ENCODE data around the gene ATXN1.
"Not testable (repeated sequence)": the region's sequence is repeated elsewhere in the genome, so short reads cannot be mapped to it uniquely, and the experiment has no call there.

The ATXN1 gene

GRCh38 chr6:16406966-16407365 lies 354.3 kb downstream of the ATXN1 start:
- Mint-ChIP-seq H3K27ac (peak overlapping the region; percentile 75), H3K4me3 (no peak overlapping the region), H3K4me1 (peaks cover 56% of the 10 kb centered on the region), H3K36me3 (peaks cover 51% of the 10 kb centered on the region), H3K27me3 (no peaks in the 10 kb centered on the region), H3K9me3 (no peaks in the 10 kb centered on the region)
- no peak for ATAC-seq

- peaks cover 55% of the 10 kb centered on the region for H3K36me3 Mint-ChIP-seq
- H3K27ac Mint-ChIP-seq, result peak overlapping the region; percentile 75
- H3K4me3 Mint-ChIP-seq, H3K27me3 Mint-ChIP-seq, ATAC-seq, H3K9me3 Mint-ChIP-seq: not testable (repeated sequence)
- peaks cover 52% of the 10 kb centered on the region for H3K4me1 Mint-ChIP-seq
These were observed 354.7 kb downstream of the ATXN1 start for GRCh38 chr6:16406538-16406937.

GRCh38 chr6:16405375-16405774 lies 355.9 kb downstream of the ATXN1 start:
- Mint-ChIP-seq H3K27ac (peak overlapping the region; percentile 75), H3K36me3 (peaks cover 64% of the 10 kb centered on the region), H3K9me3 (peaks cover 2% of the 10 kb centered on the region), H3K4me1 (peaks cover 47% of the 10 kb centered on the region), H3K4me3 (no peak overlapping the region), H3K27me3 (no peaks in the 10 kb centered on the region)
- ATAC-seq, result no peak

GRCh38 chr6:16404456-16404855 lies 356.8 kb downstream of the ATXN1 start:
- no peak for ATAC-seq
- no peaks in the 10 kb centered on the region for H3K27me3 Mint-ChIP-seq
- H3K27ac Mint-ChIP-seq, result no peak overlapping the region
- peaks cover 68% of the 10 kb centered on the region for H3K36me3 Mint-ChIP-seq
- H3K4me1 Mint-ChIP-seq, result peaks cover 37% of the 10 kb centered on the region
- H3K9me3 Mint-ChIP-seq, result peaks cover 2% of the 10 kb centered on the region
- H3K4me3 Mint-ChIP-seq, result no peak overlapping the region

DNA sequence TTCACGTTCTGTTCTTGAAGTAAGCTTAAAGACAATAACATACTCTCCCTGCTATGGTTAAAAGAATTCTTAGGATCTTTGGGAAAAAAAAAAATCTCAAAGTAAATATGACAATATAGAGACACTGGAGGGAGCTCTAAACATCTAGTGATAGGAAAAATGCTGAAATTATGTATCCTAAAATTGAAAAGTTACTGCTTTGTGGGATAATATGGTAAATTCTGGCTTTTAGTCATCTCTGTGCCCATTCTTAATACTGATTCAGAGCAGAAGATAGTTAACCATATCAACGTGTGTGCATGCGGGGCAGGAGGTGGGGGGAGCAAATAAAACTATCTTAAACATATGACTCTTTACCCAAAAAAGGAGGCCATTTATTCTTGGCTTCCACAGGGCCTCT lies 357.4 kb downstream of the ATXN1 start:
- Mint-ChIP-seq H3K4me1 (peaks cover 31% of the 10 kb centered on the region), H3K4me3 (no peak overlapping the region), H3K36me3 (peaks cover 66% of the 10 kb centered on the region), H3K9me3 (peaks cover 2% of the 10 kb centered on the region), H3K27ac (no peak overlapping the region), H3K27me3 (no peaks in the 10 kb centered on the region)
- ATAC-seq, result no peak

DNA sequence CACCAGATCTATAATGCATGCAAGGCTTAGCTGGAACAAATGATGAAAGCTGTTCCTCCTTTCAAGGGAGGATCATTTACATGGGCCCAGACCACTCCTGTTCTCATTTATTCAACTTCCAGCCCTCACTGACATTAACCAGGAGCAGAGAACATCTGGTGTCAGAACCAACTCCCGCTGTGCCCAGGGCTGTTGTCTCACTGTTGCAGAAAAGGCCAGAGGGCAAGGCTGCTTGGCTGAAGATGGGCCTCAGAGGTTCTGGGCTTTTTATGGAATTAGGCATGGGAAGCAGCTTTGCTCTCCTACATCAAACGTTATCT lies 358.7 kb downstream of the ATXN1 start:
- Mint-ChIP-seq H3K4me1 (peaks cover 25% of the 10 kb centered on the region), H3K9me3 (peaks cover 2% of the 10 kb centered on the region), H3K36me3 (peaks cover 66% of the 10 kb centered on the region), H3K27ac (peak overlapping the region; percentile 17), H3K4me3 (no peak overlapping the region), H3K27me3 (no peaks in the 10 kb centered on the region)
- ATAC-seq, result no peak

DNA sequence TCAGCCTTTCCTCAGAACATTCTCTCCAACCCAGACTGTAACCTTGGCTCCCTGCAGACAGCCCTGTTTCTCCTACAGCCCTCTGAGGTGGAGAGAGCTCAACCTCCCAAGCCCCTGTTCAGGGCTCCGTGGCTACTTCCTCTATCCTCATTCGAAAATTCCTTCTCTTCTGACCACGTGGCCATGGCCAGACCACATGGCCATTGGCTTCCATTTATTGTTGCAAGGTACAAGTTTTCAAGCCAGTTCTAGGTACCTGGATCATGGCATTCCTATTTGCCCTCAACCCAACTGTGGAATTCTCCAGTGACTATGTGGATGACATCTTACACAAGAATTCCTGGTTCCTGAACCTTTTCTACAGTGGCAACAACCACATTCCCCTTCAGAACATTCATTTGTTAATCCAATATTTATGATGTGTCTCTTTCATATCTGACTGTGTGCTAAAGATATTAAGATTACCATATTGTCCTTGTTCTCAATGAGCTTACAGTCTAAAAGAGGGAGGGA lies 361.0 kb downstream of the ATXN1 start:
- no peak for ATAC-seq
- peaks cover 65% of the 10 kb centered on the region for H3K36me3 Mint-ChIP-seq
- H3K4me3 Mint-ChIP-seq, result no peak overlapping the region
- H3K27ac Mint-ChIP-seq, result no peak overlapping the region
- peaks cover 13% of the 10 kb centered on the region for H3K4me1 Mint-ChIP-seq
- no peaks in the 10 kb centered on the region for H3K27me3 Mint-ChIP-seq
- peaks cover 2% of the 10 kb centered on the region for H3K9me3 Mint-ChIP-seq

GRCh38 chr6:16399695-16400094 lies 361.6 kb downstream of the ATXN1 start:
- no peak for ATAC-seq
- Mint-ChIP-seq H3K4me1 (peaks cover 10% of the 10 kb centered on the region), H3K27me3 (no peaks in the 10 kb centered on the region), H3K4me3 (no peak overlapping the region), H3K36me3 (peaks cover 61% of the 10 kb centered on the region), H3K9me3 (peaks cover 2% of the 10 kb centered on the region), H3K27ac (no peak overlapping the region)

GRCh38 chr6:16399158-16399557 lies 362.1 kb downstream of the ATXN1 start:
- Mint-ChIP-seq H3K27ac (no peak overlapping the region), H3K36me3 (peaks cover 56% of the 10 kb centered on the region), H3K9me3 (peaks cover 2% of the 10 kb centered on the region), H3K27me3 (no peaks in the 10 kb centered on the region), H3K4me3 (no peak overlapping the region), H3K4me1 (peaks cover 6% of the 10 kb centered on the region)
- no peak for ATAC-seq

DNA sequence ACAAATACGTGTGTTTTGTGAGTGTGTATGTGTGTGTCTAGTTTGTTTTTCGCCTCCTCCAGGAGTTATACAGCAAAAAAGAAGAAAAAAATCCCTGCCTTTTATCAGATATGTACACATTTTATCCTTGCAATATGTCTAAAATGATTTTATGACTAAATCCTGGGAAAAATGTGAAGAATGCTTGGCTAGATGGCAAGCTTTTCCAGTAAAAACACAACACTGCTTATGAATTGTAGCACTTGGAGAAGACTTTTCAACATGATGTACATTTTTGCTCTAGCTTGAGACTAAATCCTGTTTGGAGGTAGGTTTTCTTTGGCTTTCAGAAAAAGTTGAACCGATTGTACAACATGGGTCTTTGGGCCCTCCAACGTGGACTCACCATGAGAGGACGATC lies 362.7 kb downstream of the ATXN1 start:
- Mint-ChIP-seq H3K4me3 (no peak overlapping the region), H3K9me3 (peaks cover 2% of the 10 kb centered on the region), H3K4me1 (peaks cover 3% of the 10 kb centered on the region), H3K27ac (no peak overlapping the region), H3K36me3 (peaks cover 56% of the 10 kb centered on the region), H3K27me3 (no peaks in the 10 kb centered on the region)
- no peak for ATAC-seq

DNA sequence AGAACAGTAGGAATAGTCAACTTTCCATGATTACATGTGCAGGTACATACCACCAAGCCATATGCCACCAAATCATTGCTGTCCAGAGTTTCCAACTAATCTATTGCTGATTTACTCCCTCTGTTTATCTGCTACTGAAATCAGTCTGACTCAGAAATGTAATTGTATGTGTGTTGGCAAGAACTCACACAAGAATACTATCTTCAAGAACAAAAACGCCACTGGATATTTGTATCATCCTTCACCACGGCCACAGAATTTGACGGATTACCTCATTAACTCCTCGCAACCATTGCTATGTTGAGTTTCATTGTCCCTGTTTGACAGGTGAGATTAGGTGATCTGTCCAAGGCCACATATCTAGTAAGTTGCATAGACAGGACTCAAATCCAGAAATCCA lies 363.6 kb downstream of the ATXN1 start:
- no peaks in the 10 kb centered on the region for H3K27me3 Mint-ChIP-seq

DNA sequence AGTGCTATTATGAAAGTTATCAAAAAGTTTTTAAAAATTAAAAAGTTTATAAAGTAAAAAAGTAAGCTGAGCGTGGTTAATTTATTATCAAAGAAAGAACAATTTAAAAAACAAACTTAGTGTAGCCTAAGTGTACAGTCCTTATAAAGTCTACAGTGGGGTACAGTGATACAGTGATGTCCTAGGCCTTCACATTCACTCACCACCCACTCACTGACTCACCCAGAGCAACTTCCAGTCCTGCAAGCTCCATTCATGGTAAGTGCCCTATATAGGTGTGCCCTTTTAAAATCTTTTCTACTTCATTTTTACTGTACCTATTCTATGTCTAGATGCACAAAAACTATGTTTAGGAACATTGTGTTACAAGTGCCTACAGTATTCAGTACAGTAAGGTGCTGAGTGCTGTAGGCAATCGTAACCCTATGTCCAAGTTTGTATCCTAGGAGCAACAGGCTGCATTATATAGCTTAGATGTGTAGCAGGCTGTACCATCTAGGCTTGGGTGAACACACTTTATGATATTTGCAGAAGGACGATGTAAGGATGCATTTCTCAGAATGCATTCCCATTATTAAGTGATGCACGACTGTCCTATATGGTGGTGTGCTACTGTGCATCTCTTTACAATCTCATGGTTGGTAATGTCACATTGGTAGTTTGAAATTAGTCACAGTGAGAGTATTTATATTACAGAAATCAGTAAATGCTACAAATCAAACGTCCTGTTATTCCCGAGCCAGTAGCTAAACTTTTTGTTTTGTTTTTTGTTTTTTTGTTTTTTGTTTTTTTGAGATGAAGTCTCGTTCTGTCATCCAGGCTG lies 364.6 kb downstream of the ATXN1 start:
- Mint-ChIP-seq H3K4me1 (no peaks in the 10 kb centered on the region), H3K36me3 (peaks cover 42% of the 10 kb centered on the region), H3K4me3 (no peak overlapping the region), H3K27ac (no peak overlapping the region), H3K9me3 (peaks cover under 1% of the 10 kb centered on the region), H3K27me3 (no peaks in the 10 kb centered on the region)
- ATAC-seq, result no peak

More for the DNA sequence above, 363.6 kb downstream of the ATXN1 start:
- Mint-ChIP-seq H3K4me3 (no peak overlapping the region), H3K4me1 (no peaks in the 10 kb centered on the region), H3K36me3 (peaks cover 52% of the 10 kb centered on the region), H3K27ac (no peak overlapping the region), H3K9me3 (peaks cover 2% of the 10 kb centered on the region)
- ATAC-seq, result no peak

GRCh38 chr6:16394632-16395031 lies 366.6 kb downstream of the ATXN1 start:
- ATAC-seq, result no peak
- Mint-ChIP-seq H3K9me3 (no peaks in the 10 kb centered on the region), H3K27ac (no peak overlapping the region), H3K4me1 (no peaks in the 10 kb centered on the region), H3K27me3 (no peaks in the 10 kb centered on the region), H3K4me3 (no peak overlapping the region), H3K36me3 (peaks cover 33% of the 10 kb centered on the region)

DNA sequence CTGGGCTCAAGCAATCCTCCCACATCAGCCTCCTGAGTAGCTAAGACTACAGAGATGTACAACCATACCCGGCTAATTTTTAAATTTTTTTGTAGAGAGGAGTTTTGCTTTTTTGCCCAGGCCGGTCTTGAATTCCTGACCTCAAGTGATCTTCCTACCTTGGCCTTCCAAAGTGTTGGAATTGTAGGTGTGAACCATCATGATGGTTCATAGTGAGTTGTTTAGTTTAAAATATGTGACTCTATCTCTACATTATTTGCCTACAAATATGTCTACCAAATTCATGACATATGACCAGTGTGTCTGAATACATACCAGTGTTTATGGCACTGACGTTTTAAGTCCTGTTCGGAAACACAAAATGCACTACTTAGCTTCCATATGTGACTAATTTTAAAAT lies 367.9 kb downstream of the ATXN1 start:
- Mint-ChIP-seq H3K27ac (no peak overlapping the region), H3K4me1 (no peaks in the 10 kb centered on the region), H3K4me3 (no peak overlapping the region), H3K9me3 (no peaks in the 10 kb centered on the region), H3K36me3 (peaks cover 25% of the 10 kb centered on the region), H3K27me3 (no peaks in the 10 kb centered on the region)
- no peak for ATAC-seq

GRCh38 chr6:16392010-16392409 lies 369.2 kb downstream of the ATXN1 start:
- no peak for ATAC-seq
- H3K9me3 Mint-ChIP-seq, result no peaks in the 10 kb centered on the region
- no peaks in the 10 kb centered on the region for H3K27me3 Mint-ChIP-seq
- no peak overlapping the region for H3K4me3 Mint-ChIP-seq
- H3K27ac Mint-ChIP-seq, result no peak overlapping the region
- H3K36me3 Mint-ChIP-seq, result peaks cover 26% of the 10 kb centered on the region
- H3K4me1 Mint-ChIP-seq, result no peaks in the 10 kb centered on the region

GRCh38 chr6:16391451-16391912 lies 369.8 kb downstream of the ATXN1 start:
- H3K27me3 Mint-ChIP-seq, result no peaks in the 10 kb centered on the region
- H3K27ac Mint-ChIP-seq, result no peak overlapping the region
- no peak overlapping the region for H3K4me3 Mint-ChIP-seq
- H3K36me3 Mint-ChIP-seq, result peaks cover 26% of the 10 kb centered on the region
- H3K9me3 Mint-ChIP-seq, result no peaks in the 10 kb centered on the region
- ATAC-seq, result no peak
- H3K4me1 Mint-ChIP-seq, result no peaks in the 10 kb centered on the region
